WI38 (cell line): ENCODE data around the gene C12orf43.

Source experiments
- H3K4me3 ChIP-seq: 2 replicates; pipeline ENCODE4 v1.5.1; 2011; ENCODE audit warnings: low read depth, mild to moderate bottlenecking, control low read depth, low read length
- CTCF ChIP-seq: IDR thresholded peaks from 2 replicates; pipeline ENCODE4 v1.5.1; 2012; ENCODE audit warnings: low read depth, mild to moderate bottlenecking, control low read depth, low read length

Gene C12orf43

GRCh38 chr12:120980800-120981368 lies 35.4 kb downstream of the C12orf43 start:
- no peak for TF ChIP-seq CTCF

GRCh38 chr12:120979862-120980696 lies 36.2 kb downstream of the C12orf43 start:
- no peak overlapping the region for H3K4me3 ChIP-seq

More at GRCh38 chr12:120980800-120981368, 35.4 kb downstream of the C12orf43 start:
- H3K4me3 ChIP-seq = no peak overlapping the region

GRCh38 chr12:120979220-120979861 lies 36.9 kb downstream of the C12orf43 start:
- no peak for TF ChIP-seq CTCF
- no peak overlapping the region for H3K4me3 ChIP-seq

More at GRCh38 chr12:120979862-120980696, 36.2 kb downstream of the C12orf43 start:
- TF ChIP-seq CTCF = no peak

GRCh38 chr12:120978296-120979219 lies 37.7 kb downstream of the C12orf43 start, which contains the start of gene HNF1A:
Gene HNF1A, plus strand, starts transcription at chr12:120978543. Its CDS starts 226 bp downstream, at chr12:120978769.
- no peak for TF ChIP-seq CTCF
- no peak within 1 kb of the TSS for H3K4me3 ChIP-seq

GRCh38 chr12:120977531-120978295 lies 38.6 kb downstream of the C12orf43 start:
- no peak for TF ChIP-seq CTCF

GRCh38 chr12:120972870-120973543 lies 43.3 kb downstream of the C12orf43 start:
- H3K4me3 ChIP-seq = no peak overlapping the region
- TF ChIP-seq CTCF = no peak

More at GRCh38 chr12:120977531-120978295, 38.6 kb downstream of the C12orf43 start:
- no peak overlapping the region for H3K4me3 ChIP-seq
